HUES64 (cell line): ENCODE measurements around the gene LCN12.

Source experiments
- H3K27ac ChIP-seq: 2 replicates; pipeline ENCODE4 v1.7.0; 2013; ENCODE audit warnings: low read depth, low read length, inconsistent platforms
- H3K27me3 ChIP-seq: 2 replicates; pipeline ENCODE4 v1.6.1; 2013; ENCODE audit warnings: mild to moderate bottlenecking, low read length; ENCODE audit not compliant: insufficient read depth
- H3K36me3 ChIP-seq: 2 replicates; pipeline ENCODE4 v1.6.1; 2013; ENCODE audit warnings: mild to moderate bottlenecking, low read length; ENCODE audit not compliant: insufficient read depth
- H3K4me1 ChIP-seq: 2 replicates; pipeline ENCODE4 v1.6.1; 2013; ENCODE audit warnings: mild to moderate bottlenecking, low read length, moderate library complexity; ENCODE audit not compliant: insufficient read depth
- H3K4me3 ChIP-seq: 2 replicates; pipeline ENCODE4 v1.5.1; 2013; ENCODE audit warnings: mild to moderate bottlenecking, low read length, moderate library complexity
- H3K9ac ChIP-seq: 2 replicates; pipeline ENCODE4 v1.6.1; 2013; ENCODE audit warnings: mild to moderate bottlenecking, low read depth, low read length
- H3K9me3 ChIP-seq: 2 replicates; pipeline ENCODE4 v1.6.1; 2013; ENCODE audit warnings: low read depth, low read length; ENCODE audit not compliant: insufficient read depth
- WGBS: fragments of 150-250, 120-280 bp; methylation state at CpG from one replicate; pipeline ENCODE4 v1.1.7; 2013; ENCODE audit warnings: missing lambda C conversion rate; 5-methylcytosine and 5-hydroxymethylcytosine counted together

Gene LCN12

DNA sequence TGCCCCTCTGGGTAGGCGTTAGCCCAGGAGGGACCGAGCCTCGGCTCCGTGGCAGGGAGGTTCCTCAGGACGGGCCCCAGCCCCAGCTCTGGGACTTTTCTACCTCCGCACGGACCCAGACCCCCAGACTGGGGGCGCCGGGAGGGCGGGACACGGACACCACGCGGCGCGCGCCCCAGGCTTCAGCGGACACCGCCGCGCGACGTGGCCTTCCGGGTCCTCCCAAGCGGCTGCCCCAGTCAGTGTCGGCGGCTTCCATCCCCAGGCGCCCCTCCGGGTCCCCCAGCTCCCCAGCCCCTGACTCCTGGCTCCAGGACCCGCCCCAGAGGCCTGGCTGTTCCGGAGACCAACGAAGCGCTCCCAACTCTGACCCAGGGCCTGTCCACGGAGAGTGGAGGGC is 33.8 kb downstream of the LCN12 start:
- H3K4me3 ChIP-seq, result no peak overlapping the region

GRCh38 chr9:136988872-136989271 is 36.8 kb downstream of the LCN12 start:
- Histone ChIP-seq H3K9ac (no peak overlapping the region), H3K9me3 (0 out of 2 replicates have a peak, but pooled peaks cover 6% of the 10 kb centered on the region), H3K4me3 (no peak overlapping the region), H3K4me1 (no peaks in the 10 kb centered on the region), H3K36me3 (peaks cover 4% of the 10 kb centered on the region; the same call in 1 of the 2 replicates), H3K27me3 (peaks cover 28% of the 10 kb centered on the region), H3K27ac (no peak overlapping the region)
- WGBS, result 92% methylated on average over 4 of the region's 4 CpGs

More for the DNA sequence above, 33.8 kb downstream of the LCN12 start:
- 0 out of 2 replicates have a peak, but pooled peaks cover 6% of the 10 kb centered on the region for H3K9me3 ChIP-seq
- peaks cover 27% of the 10 kb centered on the region for H3K27me3 ChIP-seq
- no peaks in the 10 kb centered on the region for H3K36me3 ChIP-seq
- H3K9ac ChIP-seq, result no peak overlapping the region
- WGBS, result 70% methylated on average over 33 of the region's 33 CpGs
- no peak overlapping the region for H3K27ac ChIP-seq
- H3K4me1 ChIP-seq, result no peaks in the 10 kb centered on the region

GRCh38 chr9:136990242-136990911 is 38.3 kb downstream of the LCN12 start:
- H3K4me1 ChIP-seq, result no peaks in the 10 kb centered on the region
- 81% methylated on average over 10 of the region's 10 CpGs for WGBS
- peaks cover 24% of the 10 kb centered on the region for H3K27me3 ChIP-seq
- no peak overlapping the region for H3K27ac ChIP-seq
- H3K9me3 ChIP-seq, result 0 out of 2 replicates have a peak, but pooled peaks cover 6% of the 10 kb centered on the region
- no peak overlapping the region for H3K4me3 ChIP-seq
- H3K9ac ChIP-seq, result no peak overlapping the region
- H3K36me3 ChIP-seq, result peaks cover 5% of the 10 kb centered on the region; the same call in 1 of the 2 replicates

DNA sequence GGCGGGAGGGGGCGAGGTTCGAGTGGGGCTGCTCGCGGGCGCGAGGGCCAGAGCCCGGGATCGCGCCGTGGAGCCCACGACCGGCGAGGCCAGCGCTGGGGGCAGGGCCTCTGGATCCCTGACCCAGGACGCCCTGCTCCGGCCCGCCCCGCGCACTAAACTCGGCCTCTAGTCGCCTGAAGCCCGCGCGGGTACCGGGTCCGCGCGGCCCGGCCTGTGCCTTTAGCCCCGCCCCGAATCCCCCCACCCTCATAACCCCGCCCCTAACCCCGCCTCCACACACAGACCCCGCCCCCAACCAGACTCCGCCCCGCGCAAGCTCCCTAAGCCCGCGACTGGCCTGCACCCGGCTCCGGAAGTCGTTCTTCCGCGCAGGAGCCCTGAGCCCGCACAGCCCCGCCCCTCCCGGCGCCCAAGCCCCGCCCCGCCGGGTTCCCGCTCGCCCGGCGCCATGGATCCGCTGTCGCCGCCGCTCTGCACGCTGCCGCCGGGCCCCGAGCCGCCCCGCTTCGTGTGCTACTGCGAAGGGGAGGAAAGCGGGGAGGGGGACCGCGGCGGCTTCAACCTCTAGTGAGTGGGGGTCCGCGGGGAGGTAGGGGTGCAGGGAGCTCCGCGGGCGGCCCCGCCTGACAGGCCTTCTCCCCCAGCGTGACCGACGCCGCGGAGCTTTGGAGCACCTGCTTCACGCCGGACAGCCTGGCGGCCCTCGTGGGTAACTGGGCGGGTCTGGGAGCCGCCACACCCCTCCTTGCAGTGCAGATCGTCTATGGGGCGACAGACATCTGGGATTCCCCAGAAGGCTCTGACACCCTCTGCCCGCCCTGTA is 40.1 kb downstream of the LCN12 start, which contains the start of gene PAXX:
Gene PAXX, plus strand, starts transcription at position 430 of the 826 bp plus-strand sequence. Its CDS starts 22 bp downstream, at position 452.
- Histone ChIP-seq H3K9ac (peak within 1 kb of the TSS; percentile 70), H3K36me3 (peaks cover 5% of the 10 kb centered on the region; the same call in 1 of the 2 replicates), H3K9me3 (0 out of 2 replicates have a peak, but pooled peaks cover 6% of the 10 kb centered on the region), H3K4me1 (peaks cover 7% of the 10 kb centered on the region), H3K4me3 (peak within 1 kb of the TSS; percentile 77), H3K27ac (peak within 1 kb of the TSS; percentile 55; the same call in 1 of the 2 replicates), H3K27me3 (peaks cover 12% of the 10 kb centered on the region; the same call in 1 of the 2 replicates)
- 1% methylated on average over 90 of the region's 92 CpGs for WGBS

- H3K27me3 ChIP-seq, result peaks cover 11% of the 10 kb centered on the region; the same call in 1 of the 2 replicates
- peaks cover 9% of the 10 kb centered on the region for H3K4me1 ChIP-seq
- H3K27ac ChIP-seq, result 0 out of 2 replicates have a peak overlapping the region, but pooled peaks have one; percentile 55
- H3K9ac ChIP-seq, result peak overlapping the region; percentile 70
- H3K9me3 ChIP-seq, result 0 out of 2 replicates have a peak, but pooled peaks cover 6% of the 10 kb centered on the region
- peaks cover 5% of the 10 kb centered on the region; the same call in 1 of the 2 replicates for H3K36me3 ChIP-seq
- WGBS, result 41% methylated on average over 18 of the region's 18 CpGs
- H3K4me3 ChIP-seq, result peak overlapping the region; percentile 77
Measured at GRCh38 chr9:136992819-136993369, 40.8 kb downstream of the LCN12 start.

GRCh38 chr9:136994180-136994887 is 42.3 kb downstream of the LCN12 start:
- peaks cover 9% of the 10 kb centered on the region for H3K4me1 ChIP-seq
- 0 out of 2 replicates have a peak, but pooled peaks cover 6% of the 10 kb centered on the region for H3K9me3 ChIP-seq
- H3K27ac ChIP-seq, result no peak overlapping the region
- WGBS, result 95% methylated on average over 54 of the region's 54 CpGs
- no peak overlapping the region for H3K9ac ChIP-seq
- H3K27me3 ChIP-seq, result peaks cover 11% of the 10 kb centered on the region; the same call in 1 of the 2 replicates
- 0 out of 2 replicates have a peak overlapping the region, but pooled peaks have one; percentile 23 for H3K4me3 ChIP-seq
- peaks cover 5% of the 10 kb centered on the region; the same call in 1 of the 2 replicates for H3K36me3 ChIP-seq

GRCh38 chr9:136994888-136995230 is 42.8 kb downstream of the LCN12 start:
- 96% methylated on average over 40 of the region's 40 CpGs for whole genome bisulfite sequencing
- no peak overlapping the region for H3K9ac ChIP-seq
- H3K27me3 ChIP-seq, result peaks cover 11% of the 10 kb centered on the region; the same call in 1 of the 2 replicates
- H3K4me1 ChIP-seq, result peaks cover 9% of the 10 kb centered on the region
- H3K36me3 ChIP-seq, result peaks cover 5% of the 10 kb centered on the region; the same call in 1 of the 2 replicates
- 0 out of 2 replicates have a peak, but pooled peaks cover 6% of the 10 kb centered on the region for H3K9me3 ChIP-seq
- no peak overlapping the region for H3K27ac ChIP-seq
- peak overlapping the region; percentile 21; the same call in 1 of the 2 replicates for H3K4me3 ChIP-seq

DNA sequence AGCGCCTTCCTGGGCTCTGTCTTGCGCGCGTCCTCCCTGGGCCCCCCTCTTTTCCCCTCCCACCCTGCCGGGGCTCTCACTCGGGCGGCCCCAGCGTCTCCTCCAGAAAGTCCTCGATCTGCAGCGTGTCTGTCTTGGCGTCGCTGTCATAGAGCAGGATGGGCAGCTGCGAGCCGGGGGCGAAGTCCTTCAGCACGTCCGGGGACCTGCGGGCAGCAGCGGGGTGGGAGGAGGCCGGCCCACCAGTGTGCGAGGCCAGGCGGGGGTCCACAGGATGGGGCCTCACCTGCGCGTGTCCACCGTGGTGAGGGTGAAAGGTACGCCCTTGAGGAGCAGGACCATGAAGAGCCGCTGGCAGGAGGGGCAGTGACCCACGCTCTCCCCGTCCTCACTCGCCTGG is 43.3 kb downstream of the LCN12 start:
- no peak overlapping the region for H3K27ac ChIP-seq
- H3K36me3 ChIP-seq, result peaks cover 5% of the 10 kb centered on the region; the same call in 1 of the 2 replicates
- H3K9me3 ChIP-seq, result 0 out of 2 replicates have a peak, but pooled peaks cover 3% of the 10 kb centered on the region
- H3K4me1 ChIP-seq, result peaks cover 9% of the 10 kb centered on the region
- H3K4me3 ChIP-seq, result no peak overlapping the region
- H3K9ac ChIP-seq, result no peak overlapping the region
- H3K27me3 ChIP-seq, result peaks cover 11% of the 10 kb centered on the region; the same call in 1 of the 2 replicates
- WGBS, result 94% methylated on average over 30 of the region's 30 CpGs

DNA sequence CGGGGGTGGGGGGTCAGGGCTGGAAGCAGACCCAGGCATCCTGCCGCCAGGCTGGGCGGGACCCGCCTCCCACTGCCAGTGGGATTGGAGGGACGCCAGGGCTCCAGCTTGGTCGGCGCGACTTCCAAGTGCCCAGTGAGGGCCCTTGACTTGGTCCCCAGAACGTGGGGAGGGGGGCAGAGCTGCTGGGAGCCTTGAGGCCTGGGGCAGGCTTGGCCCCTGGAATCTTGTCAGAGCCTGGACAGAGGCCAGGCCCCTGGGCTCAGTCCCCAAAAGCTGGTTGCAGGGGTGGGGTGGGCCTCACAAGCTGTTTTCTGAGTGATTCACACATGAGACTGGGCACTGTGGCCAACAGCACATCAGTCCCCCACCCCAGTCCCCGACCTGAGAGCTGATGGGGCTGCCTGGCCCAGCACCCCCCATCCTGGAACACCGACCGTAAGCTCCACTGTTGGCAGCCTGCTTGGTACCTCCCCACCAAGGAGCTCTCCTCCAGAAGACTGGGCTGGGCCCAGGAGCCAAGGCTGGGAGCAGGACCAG is 43.8 kb downstream of the LCN12 start:
- Histone ChIP-seq H3K9me3 (no peaks in the 10 kb centered on the region), H3K27me3 (peaks cover 11% of the 10 kb centered on the region; the same call in 1 of the 2 replicates), H3K27ac (no peak overlapping the region), H3K9ac (no peak overlapping the region), H3K4me3 (no peak overlapping the region), H3K4me1 (peaks cover 9% of the 10 kb centered on the region), H3K36me3 (peaks cover 5% of the 10 kb centered on the region; the same call in 1 of the 2 replicates)
- 86% methylated on average over 12 of the region's 12 CpGs for WGBS
